Adrenal gland (tissue), 12 donors: ENCODE data around the gene DRG1. TPM values are rescaled to one million over a fixed set of nuclear protein-coding genes. Genes with fewer than 3 reads are reported as not detected.

Source experiments
- DNase-seq, 7 donors: peaks; one replicate each; pipeline ENCODE4 v3.0.0-alpha.2; 2019 to 2020
- H3K27ac ChIP-seq, 5 donors: fragments of 200-600 bp; sonication (generic) in 4 of 5; 1 replicate in 3 of 5; 2 replicates in 2 of 5; pipeline versions ENCODE4 v1.5.1 to v1.8.0; 2016 to 2020; ENCODE audit warnings: mild to moderate bottlenecking in 1 of 5
- H3K27me3 ChIP-seq: fragments of 200-600 bp; 2 replicates; pipeline ENCODE4 v1.8.0; 2021
- H3K36me3 ChIP-seq, 2 donors: fragments of 200-600 bp; replicated peaks in 1 of 2; 1 replicate in 1 of 2; 2 replicates in 1 of 2; pipeline versions ENCODE4 v1.5.1 to v1.8.0; 2018 to 2022
- H3K4me1 ChIP-seq, 2 donors: fragments of 200-600 bp; replicated peaks in 1 of 2; 1 replicate in 1 of 2; 2 replicates in 1 of 2; pipeline versions ENCODE4 v1.5.1 to v1.8.0; 2018 to 2021
- H3K4me3 ChIP-seq, 4 donors: fragments of 200-600 bp; sonication (generic) in 3 of 4; one replicate each; pipeline ENCODE4 v1.5.1; 2016 to 2018
- H3K9me3 ChIP-seq, 3 donors: fragments of 200-600 bp; sonication (generic) in 1 of 3; replicated peaks in 1 of 3; 1 replicate in 2 of 3; 2 replicates in 1 of 3; pipeline versions ENCODE4 v1.5.1 to v1.8.0; 2016 to 2021
- CTCF ChIP-seq, 6 experiments: fragments of 450-650 bp in 4 of 6; fragments of 200-600 bp in 2 of 6; sonication (generic) in 1 of 6; IDR thresholded peaks; 1 replicate in 5 of 6; 2 replicates in 1 of 6; pipeline versions ENCODE4 v1.5.1 to v1.8.0; 2016 to 2021; ENCODE audit warnings: antibody characterized with exemption in 6 of 6, mild to moderate bottlenecking in 2 of 6, moderate library complexity in 1 of 6
- POLR2A ChIP-seq, 2 donors: fragments of 450-650 bp; IDR thresholded peaks; one replicate each; pipeline ENCODE4 v1.6.1; 2017; ENCODE audit warnings: antibody characterized with exemption in 2 of 2, mild to moderate bottlenecking in 2 of 2, moderate library complexity in 1 of 2
- WGBS, 4 donors: extraction: QIAGEN DNeasy Blood & Tissue Kit in 2 of 4; methylation state at CpG; one replicate each; pipeline versions ENCODE4 v1.1.5 to v1.1.7; 2013 to 2017; 5-methylcytosine and 5-hydroxymethylcytosine counted together
- intact Hi-C, 2 donors: fragments of 100-400 bp; cut with DNase I; formaldehyde crosslinking; loops; one replicate each; pipeline versions ENCODE4 v1.14.1 to v1.15.0; 2022 to 2023
- polyA plus RNA-seq, 3 donors: library from polyadenylated mRNA; stranded (reverse); fragments of 200-250 nt in 2 of 3; fragments of 350-450 nt in 1 of 3; fragmentation: Illumina TruSeq in 1 of 3; extraction: RNeasy Lipid Tissue Mini Kit (QIAGEN cat#74804) in 1 of 3; gene quantifications; one replicate each; pipeline ENCODE4 v1.2.3, GENCODE V29; 2013 to 2014
- total RNA-seq, 9 donors: library from RNA; depleted of rRNA in 4 of 9; stranded (reverse); fragments of >200 nt in 4 of 9; fragments of 120-200 nt in 1 of 9; fragmentation: NEBNext Ultra II Directional in 1 of 9; extraction: Animal tissue kit (Norgen Biotek cat#: 25700) in 1 of 9; gene quantifications; one replicate each; pipeline versions ENCODE4 v1.1.0 to v1.2.4, GENCODE V29; 2013 to 2023
- donor health status: healthy with polysubstance abuse.
- donor health status: Bipolar disorder and iron deficiency.
- donor health status: DM: yes; HTN: yes; CAD: no.
- donor health status: DM: no; HTN: no; CAD: no.
- donor health status: DM: no; HTN: no; CAD: no.
- donor health status: DM: yes; HTN: yes; CAD: no.

DRG1 gene
- total and polyA plus RNA-seq, 12 donors: 47.2 to 89.0 (median 65.0) TPM

- H3K9me3 ChIP-seq: no peaks in the 10 kb centered on the region
- no peaks in the 10 kb centered on the region for H3K27me3 ChIP-seq
- DNase-seq: no peak
- no peak overlapping the region for H3K4me3 ChIP-seq
- TF ChIP-seq POLR2A (IDR thresholded peaks at IDR 0.05) (no peak), CTCF (IDR thresholded peaks at IDR 0.05) (no peak)
- WGBS, 4 donors: 88 to 99% (median 96%) methylated on average over 2 of the region's 2 CpGs
- no peaks in the 10 kb centered on the region for H3K4me1 ChIP-seq
- no peak overlapping the region for H3K27ac ChIP-seq
- H3K36me3 ChIP-seq: peaks cover 0 to 70% of the 10 kb centered on the region in 2 donors
- intact Hi-C loops: no loop called here
These were observed 65.9 kb downstream of the DRG1 start for GRCh38 chr22:31465307-31465706.

GRCh38 chr22:31474743-31475142 is 75.3 kb downstream of the DRG1 start:
- Histone ChIP-seq H3K4me3 (no peak overlapping the region), H3K4me1 (no peaks in the 10 kb centered on the region), H3K36me3 (peaks cover 0 to 26% of the 10 kb centered on the region in 2 donors), H3K27ac (no peak overlapping the region), H3K27me3 (no peaks in the 10 kb centered on the region), H3K9me3 (no peaks in the 10 kb centered on the region)
- WGBS, 4 donors: 88 to 98% (median 96%) methylated on average over 2 of the region's 2 CpGs
- intact Hi-C loops: no loop called here
- TF ChIP-seq CTCF (IDR thresholded peaks at IDR 0.05): no peak
- no peak for TF ChIP-seq POLR2A (IDR thresholded peaks at IDR 0.05)
- peak in 1 of 7 donors; percentile 17 for DNase-seq

- Histone ChIP-seq H3K4me1 (no peaks in the 10 kb centered on the region), H3K27me3 (no peaks in the 10 kb centered on the region), H3K27ac (no peak overlapping the region), H3K4me3 (no peak overlapping the region), H3K9me3 (no peaks in the 10 kb centered on the region), H3K36me3 (peaks cover 0 to 28% of the 10 kb centered on the region in 2 donors)
- WGBS, 4 donors: 62 to 72% (median 67%) methylated on average over 3 of the region's 3 CpGs
- intact Hi-C loops: no loop called here
- no peak for TF ChIP-seq CTCF (IDR thresholded peaks at IDR 0.05)
- DNase-seq: no peak
These were observed 76.4 kb downstream of the DRG1 start for GRCh38 chr22:31475800-31476199.

GRCh38 chr22:31477329-31477728 is 77.9 kb downstream of the DRG1 start:
- H3K27me3 ChIP-seq: no peaks in the 10 kb centered on the region
- DNase-seq: no peak
- WGBS, 4 donors: 85 to 94% (median 92%) methylated on average over 4 of the region's 4 CpGs
- H3K36me3 ChIP-seq: peaks cover 0 to 36% of the 10 kb centered on the region in 2 donors
- intact Hi-C loops: no loop called here
- no peak overlapping the region for H3K4me3 ChIP-seq
- no peak overlapping the region for H3K27ac ChIP-seq
- no peaks in the 10 kb centered on the region for H3K4me1 ChIP-seq
- TF ChIP-seq CTCF (IDR thresholded peaks at IDR 0.05) (no peak), POLR2A (IDR thresholded peaks at IDR 0.05) (no peak)
- H3K9me3 ChIP-seq: no peaks in the 10 kb centered on the region
